ENCODE data around the gene STPG4.

The STPG4 gene

DNA sequence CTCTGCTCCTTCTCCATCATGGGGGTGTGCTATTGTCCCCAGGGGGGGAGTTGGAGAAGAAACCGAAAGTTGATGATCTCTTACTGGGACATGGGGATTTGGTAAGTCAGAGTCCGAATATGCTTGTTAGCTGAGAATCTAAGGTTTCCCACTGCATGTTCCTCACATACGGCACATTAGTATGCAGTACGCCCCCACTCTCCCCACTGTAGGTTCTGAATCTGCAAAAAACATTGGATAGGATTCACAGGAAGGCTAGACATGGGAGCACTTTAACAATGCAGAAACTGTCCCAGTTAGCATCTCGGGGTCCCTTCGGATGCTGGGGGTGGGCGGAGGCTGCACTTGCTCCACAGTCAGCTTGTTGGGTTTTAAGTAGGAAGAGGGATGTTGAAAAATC lies 102.3 kb downstream of the STPG4 start:
- no peak for ATAC-seq (ENCODE audit: low read depth)
- H3K36me3 ChIP-seq (ENCODE audit: low read depth) = peaks cover 32% of the 10 kb centered on the region
- TF ChIP-seq, protein P1, sequence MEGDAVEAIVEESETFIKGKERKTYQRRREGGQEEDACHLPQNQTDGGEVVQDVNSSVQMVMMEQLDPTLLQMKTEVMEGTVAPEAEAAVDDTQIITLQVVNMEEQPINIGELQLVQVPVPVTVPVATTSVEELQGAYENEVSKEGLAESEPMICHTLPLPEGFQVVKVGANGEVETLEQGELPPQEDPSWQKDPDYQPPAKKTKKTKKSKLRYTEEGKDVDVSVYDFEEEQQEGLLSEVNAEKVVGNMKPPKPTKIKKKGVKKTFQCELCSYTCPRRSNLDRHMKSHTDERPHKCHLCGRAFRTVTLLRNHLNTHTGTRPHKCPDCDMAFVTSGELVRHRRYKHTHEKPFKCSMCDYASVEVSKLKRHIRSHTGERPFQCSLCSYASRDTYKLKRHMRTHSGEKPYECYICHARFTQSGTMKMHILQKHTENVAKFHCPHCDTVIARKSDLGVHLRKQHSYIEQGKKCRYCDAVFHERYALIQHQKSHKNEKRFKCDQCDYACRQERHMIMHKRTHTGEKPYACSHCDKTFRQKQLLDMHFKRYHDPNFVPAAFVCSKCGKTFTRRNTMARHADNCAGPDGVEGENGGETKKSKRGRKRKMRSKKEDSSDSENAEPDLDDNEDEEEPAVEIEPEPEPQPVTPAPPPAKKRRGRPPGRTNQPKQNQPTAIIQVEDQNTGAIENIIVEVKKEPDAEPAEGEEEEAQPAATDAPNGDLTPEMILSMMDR (IDR thresholded peaks at IDR 0.05; ENCODE audit: poor library complexity, severe bottlenecking) = no peak
- no peaks in the 10 kb centered on the region for H3K9me3 ChIP-seq (ENCODE audit: severe bottlenecking)
- H3K4me1 ChIP-seq (ENCODE audit: insufficient read depth, poor library complexity, severe bottlenecking) = no peaks in the 10 kb centered on the region
- DNase-seq (ENCODE audit: low spot score) = no peak
- no peak overlapping the region for H3K27ac ChIP-seq (ENCODE audit: poor library complexity, severe bottlenecking)
- H3K4me3 ChIP-seq (ENCODE audit: severe bottlenecking) = no peak overlapping the region
- H3K27me3 ChIP-seq (ENCODE audit: insufficient read depth, poor library complexity, severe bottlenecking) = no peaks in the 10 kb centered on the region

DNA sequence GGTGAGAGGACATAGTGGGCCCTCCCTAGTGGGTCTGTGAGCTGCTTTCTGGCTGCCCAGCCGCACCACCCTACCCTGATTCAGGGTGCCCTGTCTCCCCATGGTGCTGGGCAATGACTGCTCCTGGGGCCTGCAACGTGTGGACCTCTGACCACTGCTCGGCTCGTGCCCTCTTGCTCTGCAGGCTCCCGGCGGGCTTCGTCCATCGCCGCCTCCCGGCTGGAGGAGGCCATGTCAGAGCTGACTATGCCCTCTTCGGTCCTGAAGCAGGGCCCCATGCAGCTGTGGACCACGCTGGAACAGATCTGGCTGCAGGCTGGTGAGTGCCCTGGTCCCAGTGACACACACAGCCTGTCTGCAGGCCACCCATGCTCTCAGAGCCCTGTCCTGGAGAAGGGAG lies 103.5 kb downstream of the STPG4 start:
- ATAC-seq (ENCODE audit: low read depth) (no peak), DNase-seq (ENCODE audit: low spot score) (no peak)
- TF ChIP-seq, protein P1 (IDR thresholded peaks at IDR 0.05; ENCODE audit: poor library complexity, severe bottlenecking) = no peak
- Histone ChIP-seq H3K27me3 (ENCODE audit: insufficient read depth, poor library complexity, severe bottlenecking) (no peaks in the 10 kb centered on the region), H3K4me3 (ENCODE audit: severe bottlenecking) (no peak overlapping the region), H3K36me3 (ENCODE audit: low read depth) (peaks cover 32% of the 10 kb centered on the region), H3K4me1 (ENCODE audit: insufficient read depth, poor library complexity, severe bottlenecking) (no peaks in the 10 kb centered on the region), H3K9me3 (ENCODE audit: severe bottlenecking) (no peaks in the 10 kb centered on the region), H3K27ac (ENCODE audit: poor library complexity, severe bottlenecking) (no peak overlapping the region)

GRCh38 chr2:47050762-47051161 lies 104.3 kb downstream of the STPG4 start:
- H3K4me1 ChIP-seq (ENCODE audit: insufficient read depth, poor library complexity, severe bottlenecking) = no peaks in the 10 kb centered on the region
- H3K27ac ChIP-seq (ENCODE audit: poor library complexity, severe bottlenecking) = no peak overlapping the region
- TF ChIP-seq, protein P1 (IDR thresholded peaks at IDR 0.05; ENCODE audit: poor library complexity, severe bottlenecking) = no peak
- no peaks in the 10 kb centered on the region for H3K9me3 ChIP-seq (ENCODE audit: severe bottlenecking)
- no peak for DNase-seq (ENCODE audit: low spot score)
- no peaks in the 10 kb centered on the region for H3K27me3 ChIP-seq (ENCODE audit: insufficient read depth, poor library complexity, severe bottlenecking)
- no peak for ATAC-seq (ENCODE audit: low read depth)
- H3K36me3 ChIP-seq (ENCODE audit: low read depth) = peaks cover 37% of the 10 kb centered on the region
- no peak overlapping the region for H3K4me3 ChIP-seq (ENCODE audit: severe bottlenecking)

- H3K9me3 ChIP-seq (ENCODE audit: severe bottlenecking) = no peaks in the 10 kb centered on the region
- no peak for DNase-seq (ENCODE audit: low spot score)
- no peaks in the 10 kb centered on the region for H3K27me3 ChIP-seq (ENCODE audit: insufficient read depth, poor library complexity, severe bottlenecking)
- no peaks in the 10 kb centered on the region for H3K4me1 ChIP-seq (ENCODE audit: insufficient read depth, poor library complexity, severe bottlenecking)
- no peak overlapping the region for H3K4me3 ChIP-seq (ENCODE audit: severe bottlenecking)
- H3K36me3 ChIP-seq (ENCODE audit: low read depth) = peaks cover 43% of the 10 kb centered on the region
- no peak for ATAC-seq (ENCODE audit: low read depth)
- TF ChIP-seq, protein P1 (IDR thresholded peaks at IDR 0.05; ENCODE audit: poor library complexity, severe bottlenecking) = no peak
- H3K27ac ChIP-seq (ENCODE audit: poor library complexity, severe bottlenecking) = no peak overlapping the region
Observed at GRCh38 chr2:47050021-47050760, 104.9 kb downstream of the STPG4 start.

DNA sequence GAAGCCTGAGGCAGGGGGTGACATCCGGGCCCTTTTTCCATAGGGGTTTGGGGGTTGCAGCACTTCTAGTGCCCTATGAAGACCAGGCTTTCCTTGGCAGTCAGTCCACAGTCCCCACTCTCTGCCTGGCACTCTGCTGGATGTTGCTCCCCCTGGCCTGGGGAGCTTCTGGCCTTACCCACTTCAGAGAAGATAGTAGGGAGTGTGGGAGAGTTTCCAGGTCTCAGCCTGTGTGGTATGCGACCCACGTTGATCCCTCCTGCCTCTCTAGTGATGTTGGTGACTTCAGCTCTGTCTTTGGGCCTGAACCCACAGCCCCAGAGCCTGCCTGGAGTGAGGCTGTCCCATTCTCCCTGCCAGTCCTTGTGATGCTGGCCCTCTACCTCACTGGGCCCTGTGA lies 105.6 kb downstream of the STPG4 start:
- DNase-seq (ENCODE audit: low spot score) (no peak), ATAC-seq (ENCODE audit: low read depth) (no peak)
- no peak overlapping the region for H3K4me3 ChIP-seq (ENCODE audit: severe bottlenecking)
- peaks cover 49% of the 10 kb centered on the region for H3K36me3 ChIP-seq (ENCODE audit: low read depth)
- no peaks in the 10 kb centered on the region for H3K9me3 ChIP-seq (ENCODE audit: severe bottlenecking)
- H3K4me1 ChIP-seq (ENCODE audit: insufficient read depth, poor library complexity, severe bottlenecking) = no peaks in the 10 kb centered on the region
- no peaks in the 10 kb centered on the region for H3K27me3 ChIP-seq (ENCODE audit: insufficient read depth, poor library complexity, severe bottlenecking)
- no peak overlapping the region for H3K27ac ChIP-seq (ENCODE audit: poor library complexity, severe bottlenecking)
- TF ChIP-seq, protein P1 (IDR thresholded peaks at IDR 0.05; ENCODE audit: poor library complexity, severe bottlenecking) = no peak

Measured in RWPE2 (cell line).